Measurements from ENCODE around the gene MRFAP1.
A peak's percentile ranks its signal among the peaks of the same experiment; 100 is the strongest.

MRFAP1 gene

GRCh38 chr4:6673660-6674499 lies 33.4 kb downstream of the MRFAP1 start:
- Histone ChIP-seq H3K79me2 (ENCODE audit: low read length) (peaks cover 39% of the 10 kb centered on the region), H3K4me2 (ENCODE audit: low read length) (peak overlapping the region; percentile 85), H4K20me1 (ENCODE audit: insufficient read depth, low read length) (peaks cover 17% of the 10 kb centered on the region), H2AFZ (ENCODE audit: low read depth, low read length) (peak overlapping the region; percentile 84), H3K9ac (ENCODE audit: low read length) (peak overlapping the region; percentile 77), H3K27ac (ENCODE audit: low read length) (peak overlapping the region; percentile 27), H3K27me3 (ENCODE audit: low read depth, low read length) (no peaks in the 10 kb centered on the region), H3K4me3 (ENCODE audit: low read length) (peak overlapping the region; percentile 87), H3K9me3 (ENCODE audit: insufficient read depth, low read length) (no peaks in the 10 kb centered on the region), H3K36me3 (replicated peaks; ENCODE audit: low read depth, low read length) (peaks cover 30% of the 10 kb centered on the region), H3K4me1 (ENCODE audit: low read length) (peaks cover 16% of the 10 kb centered on the region)
- no peak for TF ChIP-seq EZH2phosphoT487 (IDR thresholded peaks at IDR 0.05; ENCODE audit: low read depth)
- TF ChIP-seq, protein P1, sequence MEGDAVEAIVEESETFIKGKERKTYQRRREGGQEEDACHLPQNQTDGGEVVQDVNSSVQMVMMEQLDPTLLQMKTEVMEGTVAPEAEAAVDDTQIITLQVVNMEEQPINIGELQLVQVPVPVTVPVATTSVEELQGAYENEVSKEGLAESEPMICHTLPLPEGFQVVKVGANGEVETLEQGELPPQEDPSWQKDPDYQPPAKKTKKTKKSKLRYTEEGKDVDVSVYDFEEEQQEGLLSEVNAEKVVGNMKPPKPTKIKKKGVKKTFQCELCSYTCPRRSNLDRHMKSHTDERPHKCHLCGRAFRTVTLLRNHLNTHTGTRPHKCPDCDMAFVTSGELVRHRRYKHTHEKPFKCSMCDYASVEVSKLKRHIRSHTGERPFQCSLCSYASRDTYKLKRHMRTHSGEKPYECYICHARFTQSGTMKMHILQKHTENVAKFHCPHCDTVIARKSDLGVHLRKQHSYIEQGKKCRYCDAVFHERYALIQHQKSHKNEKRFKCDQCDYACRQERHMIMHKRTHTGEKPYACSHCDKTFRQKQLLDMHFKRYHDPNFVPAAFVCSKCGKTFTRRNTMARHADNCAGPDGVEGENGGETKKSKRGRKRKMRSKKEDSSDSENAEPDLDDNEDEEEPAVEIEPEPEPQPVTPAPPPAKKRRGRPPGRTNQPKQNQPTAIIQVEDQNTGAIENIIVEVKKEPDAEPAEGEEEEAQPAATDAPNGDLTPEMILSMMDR (IDR thresholded peaks at IDR 0.05; ENCODE audit: low read depth, low read length) = no peak

GRCh38 chr4:6674500-6675149 lies 34.1 kb downstream of the MRFAP1 start:
- Histone ChIP-seq H3K4me3 (ENCODE audit: low read length) (peak overlapping the region; percentile 87), H2AFZ (ENCODE audit: low read depth, low read length) (no peak overlapping the region), H3K9ac (ENCODE audit: low read length) (peak overlapping the region; percentile 77), H3K4me1 (ENCODE audit: low read length) (peaks cover 16% of the 10 kb centered on the region), H3K9me3 (ENCODE audit: insufficient read depth, low read length) (no peaks in the 10 kb centered on the region), H4K20me1 (ENCODE audit: insufficient read depth, low read length) (peaks cover 17% of the 10 kb centered on the region), H3K4me2 (ENCODE audit: low read length) (peak overlapping the region; percentile 85), H3K27me3 (ENCODE audit: low read depth, low read length) (no peaks in the 10 kb centered on the region), H3K36me3 (replicated peaks; ENCODE audit: low read depth, low read length) (peaks cover 34% of the 10 kb centered on the region), H3K27ac (ENCODE audit: low read length) (peak overlapping the region; percentile 27), H3K79me2 (ENCODE audit: low read length) (peaks cover 39% of the 10 kb centered on the region)
- TF ChIP-seq, protein P1 (IDR thresholded peaks at IDR 0.05; ENCODE audit: low read depth, low read length) = peak; percentile 41
- TF ChIP-seq EZH2phosphoT487 (IDR thresholded peaks at IDR 0.05; ENCODE audit: low read depth) = no peak

DNA sequence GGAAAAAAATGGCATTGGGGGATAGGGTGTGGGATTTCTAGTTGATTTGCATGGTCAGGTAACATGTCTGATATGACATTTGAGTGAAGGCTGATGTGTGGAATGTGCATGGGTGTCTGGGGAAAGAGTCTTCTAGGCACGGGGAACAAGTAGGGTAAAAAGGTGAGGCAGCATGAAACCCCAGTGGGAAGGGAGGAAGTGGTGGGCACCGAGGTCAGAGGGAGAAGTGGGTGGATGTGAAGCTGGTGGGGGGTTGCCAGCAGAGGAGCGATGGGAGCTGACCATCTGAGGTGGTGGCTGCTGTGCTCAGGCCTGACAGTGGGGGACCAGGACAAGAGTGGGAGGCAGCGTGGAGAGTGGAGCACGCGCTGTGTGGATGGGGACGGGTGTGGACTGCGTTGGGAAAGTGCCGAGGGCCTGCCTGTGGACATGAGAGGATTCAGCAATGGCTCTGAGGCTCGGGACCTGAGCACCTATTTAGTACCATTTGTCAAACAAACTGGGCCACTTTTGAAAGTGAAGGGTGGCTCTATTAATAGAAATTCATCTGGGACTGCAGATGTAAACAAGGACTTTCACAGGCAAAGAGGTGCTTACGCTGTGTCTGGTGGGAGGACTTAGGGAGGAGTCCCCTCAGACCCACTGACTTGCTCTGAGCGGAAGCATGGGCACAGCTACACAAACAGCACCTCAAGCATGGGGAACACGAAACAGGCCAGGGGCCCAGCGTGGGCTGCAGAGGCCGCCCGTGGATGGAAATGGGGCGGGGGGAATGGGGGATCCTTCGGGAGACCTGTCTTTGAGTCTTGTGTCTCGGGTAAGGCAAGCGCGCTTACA lies 36.5 kb downstream of the MRFAP1 start:
- no peak overlapping the region for H3K9ac ChIP-seq (ENCODE audit: low read length)
- no peak overlapping the region for H3K27ac ChIP-seq (ENCODE audit: low read length)
- TF ChIP-seq, protein P1 (IDR thresholded peaks at IDR 0.05; ENCODE audit: low read depth, low read length) = no peak
- TF ChIP-seq EZH2phosphoT487 (IDR thresholded peaks at IDR 0.05; ENCODE audit: low read depth) = no peak
- H3K36me3 ChIP-seq (replicated peaks; ENCODE audit: low read depth, low read length) = peaks cover 39% of the 10 kb centered on the region
- H3K4me2 ChIP-seq (ENCODE audit: low read length) = no peak overlapping the region
- H3K4me1 ChIP-seq (ENCODE audit: low read length) = peaks cover 16% of the 10 kb centered on the region
- H4K20me1 ChIP-seq (ENCODE audit: insufficient read depth, low read length) = peaks cover 17% of the 10 kb centered on the region
- no peaks in the 10 kb centered on the region for H3K9me3 ChIP-seq (ENCODE audit: insufficient read depth, low read length)
- H3K27me3 ChIP-seq (ENCODE audit: low read depth, low read length) = no peaks in the 10 kb centered on the region
- no peak overlapping the region for H3K4me3 ChIP-seq (ENCODE audit: low read length)
- peaks cover 39% of the 10 kb centered on the region for H3K79me2 ChIP-seq (ENCODE audit: low read length)
- no peak overlapping the region for H2AFZ ChIP-seq (ENCODE audit: low read depth, low read length)
